Upper lobe of left lung (tissue), 4 donors: ENCODE measurements around the gene EGFR.

Source experiments
- EP300 ChIP-seq, 4 donors: sonication (generic); formaldehyde crosslinking; IDR thresholded peaks; one replicate each; pipeline ENCODE4 v1.5.1; 2017; ENCODE audit warnings: antibody characterized with exemption in 4 of 4, control low read depth in 2 of 4
- POLR2AphosphoS5 ChIP-seq, 2 donors: sonication (generic); formaldehyde crosslinking; IDR thresholded peaks; one replicate each; pipeline ENCODE4 v1.5.1; 2017; ENCODE audit warnings: antibody characterized with exemption in 2 of 2
- TF ChIP-seq, protein P1 (sequence below), 6 experiments: fragments of 450-650 bp in 4 of 6; fragments of 200-600 bp in 2 of 6; sonication (generic) in 2 of 6; IDR thresholded peaks; one replicate each; pipeline ENCODE4 v1.5.1; 2016 to 2019; ENCODE audit warnings: antibody characterized with exemption in 6 of 6

DNA sequence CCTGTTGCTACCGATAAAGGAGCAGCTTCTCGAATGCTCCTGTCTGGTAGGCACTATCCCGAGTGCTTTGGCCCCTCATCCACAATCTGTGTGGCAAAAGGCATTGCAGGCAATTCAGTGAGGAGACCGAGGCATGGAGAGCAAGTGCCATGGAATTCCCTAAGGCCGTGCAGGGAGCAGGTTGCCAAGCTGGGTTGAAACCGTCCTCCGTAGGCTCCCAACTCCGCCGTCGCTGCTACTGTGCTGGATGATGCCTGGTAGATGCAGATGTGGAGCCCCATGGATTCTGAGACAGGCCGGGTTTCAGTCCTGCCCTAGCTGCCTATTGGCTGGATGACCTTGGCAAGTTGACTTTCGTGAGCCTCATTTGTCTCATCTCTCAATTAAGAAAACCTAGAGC is 85.3 kb downstream of the EGFR start:
- TF ChIP-seq POLR2AphosphoS5 (IDR thresholded peaks at IDR 0.05) (no peak), EP300 (IDR thresholded peaks at IDR 0.05) (no peak)
- TF ChIP-seq, protein P1, sequence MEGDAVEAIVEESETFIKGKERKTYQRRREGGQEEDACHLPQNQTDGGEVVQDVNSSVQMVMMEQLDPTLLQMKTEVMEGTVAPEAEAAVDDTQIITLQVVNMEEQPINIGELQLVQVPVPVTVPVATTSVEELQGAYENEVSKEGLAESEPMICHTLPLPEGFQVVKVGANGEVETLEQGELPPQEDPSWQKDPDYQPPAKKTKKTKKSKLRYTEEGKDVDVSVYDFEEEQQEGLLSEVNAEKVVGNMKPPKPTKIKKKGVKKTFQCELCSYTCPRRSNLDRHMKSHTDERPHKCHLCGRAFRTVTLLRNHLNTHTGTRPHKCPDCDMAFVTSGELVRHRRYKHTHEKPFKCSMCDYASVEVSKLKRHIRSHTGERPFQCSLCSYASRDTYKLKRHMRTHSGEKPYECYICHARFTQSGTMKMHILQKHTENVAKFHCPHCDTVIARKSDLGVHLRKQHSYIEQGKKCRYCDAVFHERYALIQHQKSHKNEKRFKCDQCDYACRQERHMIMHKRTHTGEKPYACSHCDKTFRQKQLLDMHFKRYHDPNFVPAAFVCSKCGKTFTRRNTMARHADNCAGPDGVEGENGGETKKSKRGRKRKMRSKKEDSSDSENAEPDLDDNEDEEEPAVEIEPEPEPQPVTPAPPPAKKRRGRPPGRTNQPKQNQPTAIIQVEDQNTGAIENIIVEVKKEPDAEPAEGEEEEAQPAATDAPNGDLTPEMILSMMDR (IDR thresholded peaks at IDR 0.05) = no peak
